GM19238 (cell line): ENCODE results near the gene KIF2C.

Experiments
- DNase-seq: peaks from one replicate; pipeline ENCODE4 v3.0.0; 2011; ENCODE audit warnings: low spot score; ENCODE audit not compliant: insufficient read length

Gene KIF2C

DNA sequence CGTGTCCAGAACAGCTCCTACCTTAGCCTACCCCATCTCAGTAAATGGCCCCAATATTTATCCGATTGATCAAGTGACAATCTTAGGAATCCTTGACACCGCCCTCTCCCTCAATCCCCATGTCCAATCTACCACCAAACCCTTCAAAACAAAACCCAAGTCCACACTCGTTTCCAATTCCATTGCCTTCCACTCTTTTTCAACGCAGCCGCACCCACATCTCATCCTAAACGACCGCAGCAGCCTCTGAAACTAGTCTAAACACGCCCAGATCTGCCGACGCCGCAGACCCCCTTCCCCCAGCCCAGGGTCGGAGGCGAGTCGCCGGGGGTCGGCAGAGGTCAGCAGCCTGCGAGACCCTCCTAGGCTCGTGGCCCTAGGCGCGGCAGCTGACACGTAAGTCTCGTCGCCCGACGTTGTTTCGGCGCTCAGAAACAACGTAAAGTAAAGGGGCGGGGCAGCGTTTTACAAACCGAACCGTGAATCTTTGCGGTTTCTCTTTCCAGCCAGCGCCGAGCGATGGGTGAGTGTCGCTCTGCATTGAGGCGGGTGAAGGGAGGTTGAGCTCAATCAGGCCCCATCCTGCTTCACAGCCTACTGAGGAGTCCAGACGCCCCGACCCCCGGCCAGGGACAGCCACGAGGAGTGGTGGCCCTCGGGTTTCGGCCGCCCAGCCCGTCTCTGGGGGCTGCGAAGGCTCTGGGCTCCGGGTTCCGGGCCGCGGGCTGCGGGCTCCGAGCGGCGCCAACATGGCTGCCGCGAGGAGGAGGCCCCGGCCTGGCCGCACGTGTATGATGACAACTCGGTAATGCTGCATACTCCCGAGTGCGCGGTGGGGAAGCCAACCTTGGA is 35.7 kb downstream of the KIF2C start, which contains the start of gene RPS8:
RPS8 (plus strand) TSS at position 463 of the 852 bp plus-strand sequence; CDS start at position 520, 57 bp downstream.
- DNase-seq = peak; percentile 78

DNA sequence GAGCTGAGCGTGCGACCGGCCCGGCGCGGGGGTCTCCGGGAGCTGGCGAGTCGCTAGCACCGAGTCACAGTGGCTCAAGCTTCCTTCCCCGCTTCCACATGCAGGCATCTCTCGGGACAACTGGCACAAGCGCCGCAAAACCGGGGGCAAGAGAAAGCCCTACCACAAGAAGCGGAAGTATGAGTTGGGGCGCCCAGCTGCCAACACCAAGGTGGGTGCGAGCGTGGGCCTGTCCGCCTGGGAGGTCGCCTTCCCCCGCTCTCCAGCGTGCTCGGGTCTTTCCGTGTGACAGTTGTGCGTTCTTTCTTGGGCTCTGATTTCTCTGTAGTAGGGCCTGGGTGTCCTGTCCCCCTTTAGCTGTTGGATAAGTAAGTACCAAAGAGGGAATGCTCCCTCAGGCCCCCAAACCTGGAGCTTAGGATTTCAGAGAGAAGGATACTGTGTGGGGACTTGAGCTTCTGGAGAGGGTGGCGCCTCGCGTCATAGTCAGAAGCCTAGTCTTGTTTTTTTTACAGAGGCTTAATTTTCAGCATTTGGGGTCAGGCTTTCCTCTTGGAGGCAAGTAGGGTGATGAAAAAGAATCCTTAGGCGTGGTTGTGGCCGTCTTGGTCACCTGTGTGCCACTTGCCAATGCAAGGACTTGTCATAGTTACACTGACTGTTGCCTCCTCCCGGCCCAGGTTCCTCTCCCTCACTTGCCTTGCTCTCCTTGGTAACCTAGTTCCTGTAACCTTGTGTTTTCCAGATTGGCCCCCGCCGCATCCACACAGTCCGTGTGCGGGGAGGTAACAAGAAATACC is 36.5 kb downstream of the KIF2C start:
- peak; percentile 24 for DNase-seq

DNA sequence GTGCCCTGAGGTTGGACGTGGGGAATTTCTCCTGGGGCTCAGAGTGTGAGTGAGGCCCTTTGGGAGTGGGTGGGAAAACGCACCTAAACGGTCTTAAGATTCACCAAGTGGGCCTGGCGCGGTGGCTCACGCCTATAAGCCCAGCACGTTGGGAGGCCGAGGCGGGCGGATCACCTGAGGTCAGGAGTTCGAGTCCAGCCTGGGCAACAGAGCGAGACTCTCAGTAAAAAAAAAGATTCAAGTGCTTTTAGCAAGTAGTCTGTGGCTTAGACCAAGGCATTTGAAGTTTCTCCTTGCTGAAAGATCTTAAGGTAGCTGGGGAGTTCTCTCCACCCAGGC is 37.1 kb downstream of the KIF2C start:
- DNase-seq = no peak

DNA sequence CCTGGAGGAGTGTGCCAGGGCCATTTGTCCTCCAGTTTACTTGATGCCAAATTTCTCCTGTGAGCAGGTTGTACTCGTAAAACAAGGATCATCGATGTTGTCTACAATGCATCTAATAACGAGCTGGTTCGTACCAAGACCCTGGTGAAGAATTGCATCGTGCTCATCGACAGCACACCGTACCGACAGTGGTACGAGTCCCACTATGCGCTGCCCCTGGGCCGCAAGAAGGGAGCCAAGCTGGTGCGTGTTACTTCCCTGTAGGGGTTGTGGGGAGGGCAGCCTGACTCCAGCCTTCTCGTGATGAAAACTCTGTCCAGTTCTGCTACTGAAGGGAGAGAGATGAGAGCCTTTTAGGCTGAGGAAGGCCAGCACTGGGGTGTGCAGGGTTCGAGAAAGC is 37.9 kb downstream of the KIF2C start:
- DNase-seq = no peak

DNA sequence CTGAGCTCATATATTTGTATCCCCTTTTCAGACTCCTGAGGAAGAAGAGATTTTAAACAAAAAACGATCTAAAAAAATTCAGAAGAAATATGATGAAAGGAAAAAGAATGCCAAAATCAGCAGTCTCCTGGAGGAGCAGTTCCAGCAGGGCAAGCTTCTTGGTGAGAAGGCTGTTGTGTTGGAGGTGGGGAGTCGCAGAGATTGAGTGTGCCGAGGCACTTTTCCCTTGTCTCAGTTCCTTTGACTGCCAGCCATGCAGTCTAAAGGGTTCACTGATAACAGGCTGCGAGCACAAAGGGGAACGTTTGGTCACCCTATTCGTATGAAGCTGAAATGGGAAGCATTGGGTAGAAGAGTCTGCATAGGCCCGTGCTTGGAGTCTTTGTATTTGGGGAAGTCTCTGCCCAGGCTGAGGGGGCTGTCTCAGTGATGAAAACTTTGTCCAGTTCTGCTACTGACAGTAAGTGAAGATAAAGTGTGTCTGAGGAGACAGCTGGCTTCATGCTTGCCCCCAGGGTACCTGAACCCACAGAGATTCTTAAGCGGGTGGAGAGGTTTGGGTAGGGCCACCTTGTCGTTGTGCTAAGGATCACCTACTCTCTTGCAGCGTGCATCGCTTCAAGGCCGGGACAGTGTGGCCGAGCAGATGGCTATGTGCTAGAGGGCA is 38.5 kb downstream of the KIF2C start:
- DNase-seq = no peak

DNA sequence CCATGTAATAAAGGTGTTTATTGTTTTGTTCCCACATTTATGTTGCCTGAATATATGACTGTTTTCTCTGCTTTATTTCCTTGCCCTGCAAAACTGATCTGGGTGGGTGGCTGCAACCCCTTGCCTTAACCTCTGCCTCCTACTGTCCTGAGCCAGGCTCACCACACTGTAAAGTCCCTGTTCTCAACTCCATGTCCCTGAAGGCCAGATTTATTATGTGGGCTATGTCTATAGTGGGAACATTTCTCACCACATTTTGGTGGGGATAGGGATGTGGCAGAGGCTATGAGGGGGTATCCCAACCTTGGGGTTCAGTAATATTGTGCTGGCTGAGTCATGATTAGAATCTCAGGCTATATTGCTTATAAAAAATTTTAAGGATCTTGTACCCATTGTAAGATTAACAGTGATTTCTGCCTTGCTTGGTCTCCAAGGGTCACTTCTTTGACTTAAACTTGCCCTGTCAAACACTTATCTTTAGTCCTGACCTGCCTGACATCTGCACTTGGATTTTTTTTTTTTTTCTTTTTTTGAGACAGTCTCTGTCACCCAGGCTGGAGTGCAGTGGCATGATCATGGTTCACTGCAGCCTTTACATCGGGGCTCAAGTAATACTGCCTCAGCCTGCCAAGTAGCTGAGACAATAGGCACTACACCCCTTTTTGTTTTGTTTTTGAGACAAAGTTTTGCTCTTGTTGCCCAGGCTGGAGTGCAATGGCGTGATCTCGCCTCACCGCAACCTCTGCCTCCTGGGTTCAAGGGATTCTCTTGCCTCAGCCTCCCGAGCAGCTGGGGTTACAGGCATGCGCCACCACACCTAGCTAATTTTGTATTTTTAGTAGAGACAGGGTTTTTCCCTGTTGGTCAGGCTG is 39.3 kb downstream of the KIF2C start:
- no peak for DNase-seq

DNA sequence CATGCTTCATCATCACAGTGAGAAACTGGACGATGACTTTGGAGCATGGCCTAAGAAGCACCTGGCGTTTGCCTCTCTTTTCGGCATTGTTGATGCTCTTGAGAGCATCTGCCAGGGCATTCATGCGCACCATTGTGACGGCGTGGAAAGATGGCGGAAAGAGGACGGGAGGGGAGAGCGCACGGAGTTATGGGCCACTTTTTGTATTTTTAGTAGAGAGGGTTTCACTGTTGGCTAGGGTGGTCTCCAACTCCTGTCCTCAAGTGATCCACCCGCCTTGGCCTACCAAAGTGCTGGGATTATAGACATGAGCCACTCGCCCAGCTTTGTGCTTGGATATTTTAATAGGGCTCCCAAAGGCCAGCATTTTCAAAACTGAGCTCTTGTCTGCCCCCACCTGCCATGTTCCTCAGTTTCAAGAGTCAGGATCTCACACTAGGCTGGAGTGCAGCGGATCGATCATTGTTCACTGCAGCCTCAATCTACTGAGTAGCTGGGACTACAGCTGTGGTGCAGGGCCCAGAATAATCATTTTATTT is 41.0 kb downstream of the KIF2C start:
- DNase-seq = no peak

DNA sequence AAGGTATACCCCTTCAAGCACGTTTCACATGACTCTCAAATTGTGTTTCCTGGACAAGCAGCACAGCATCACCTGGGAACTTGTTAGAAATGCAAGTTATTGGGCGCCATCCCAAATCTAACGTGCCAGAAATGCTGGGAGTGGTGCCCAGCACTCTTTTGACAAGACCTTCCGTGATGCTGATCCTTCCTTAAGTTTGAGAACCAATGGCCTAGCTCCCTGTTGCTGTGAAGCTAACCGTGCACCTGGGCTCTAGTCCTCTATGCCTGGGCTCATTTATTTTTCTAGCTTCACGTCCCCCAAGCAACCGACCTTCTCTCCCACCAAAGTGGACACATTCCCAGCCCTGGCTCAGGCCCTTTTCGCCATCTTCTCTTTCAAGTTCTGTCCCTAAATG is 44.1 kb downstream of the KIF2C start:
- DNase-seq = no peak

DNA sequence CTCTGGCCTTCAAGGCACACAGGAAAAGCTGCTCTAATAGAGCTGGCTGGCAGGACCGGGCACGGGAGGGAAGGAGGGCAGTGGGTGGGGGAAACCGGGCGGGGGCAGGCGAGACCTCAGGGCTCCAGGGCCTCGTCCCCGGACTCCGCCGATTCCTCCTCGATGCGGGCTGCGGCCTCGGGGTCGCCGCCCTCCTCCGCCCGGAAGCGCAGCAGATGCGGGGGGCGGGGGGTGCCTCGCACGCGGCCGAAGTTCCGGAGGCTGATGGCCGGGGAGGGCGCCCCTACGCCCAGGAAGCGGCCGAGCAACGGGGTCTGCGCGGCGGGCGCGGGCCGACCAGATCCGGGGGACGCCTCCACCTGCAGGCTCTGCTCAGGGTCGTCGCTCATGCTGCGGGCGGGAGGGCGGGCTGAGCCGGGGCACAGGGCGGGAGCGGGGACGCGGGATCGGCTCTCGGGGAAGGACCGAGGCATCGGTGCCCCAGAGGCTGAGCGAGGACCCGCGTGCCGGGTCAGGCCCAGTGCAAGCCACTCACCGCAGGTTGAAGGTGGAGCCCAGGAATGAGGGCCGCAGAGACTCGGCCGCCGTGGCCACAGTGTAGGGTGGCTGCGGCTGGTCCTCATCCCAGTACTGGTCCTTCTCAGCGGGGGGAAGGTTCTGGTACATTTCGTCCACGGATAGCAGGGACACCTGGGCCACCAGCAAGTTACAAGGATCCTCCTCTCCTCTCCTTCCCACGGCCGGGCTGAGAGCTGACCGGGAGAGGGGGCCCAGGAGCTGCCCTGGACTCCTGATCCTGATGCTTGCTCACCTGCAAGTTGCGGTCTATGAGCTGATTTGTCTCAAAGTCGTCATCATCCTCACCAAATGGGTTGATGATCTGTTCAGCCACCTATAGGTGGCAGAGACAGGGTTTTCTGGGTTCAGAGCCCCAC is 44.7 kb downstream of the KIF2C start:
- no peak for DNase-seq

DNA sequence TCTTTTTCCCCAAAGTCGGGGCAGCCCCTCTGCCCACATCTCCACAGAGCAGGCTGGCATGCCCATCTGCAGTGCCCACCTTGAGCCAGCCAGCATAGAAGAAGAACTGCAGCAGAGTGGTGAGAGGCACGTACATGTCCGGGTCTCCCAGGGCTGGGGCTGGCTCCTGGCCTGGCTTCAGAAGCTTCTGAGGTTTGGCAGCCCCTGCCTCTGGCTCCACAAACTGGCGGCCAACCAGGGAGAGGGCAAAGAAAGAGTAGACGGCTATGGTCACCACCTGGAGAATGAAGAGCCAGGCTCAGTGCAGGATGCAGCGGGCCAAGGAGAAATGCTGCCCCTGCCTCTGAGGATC is 45.4 kb downstream of the KIF2C start:
- no peak for DNase-seq

DNA sequence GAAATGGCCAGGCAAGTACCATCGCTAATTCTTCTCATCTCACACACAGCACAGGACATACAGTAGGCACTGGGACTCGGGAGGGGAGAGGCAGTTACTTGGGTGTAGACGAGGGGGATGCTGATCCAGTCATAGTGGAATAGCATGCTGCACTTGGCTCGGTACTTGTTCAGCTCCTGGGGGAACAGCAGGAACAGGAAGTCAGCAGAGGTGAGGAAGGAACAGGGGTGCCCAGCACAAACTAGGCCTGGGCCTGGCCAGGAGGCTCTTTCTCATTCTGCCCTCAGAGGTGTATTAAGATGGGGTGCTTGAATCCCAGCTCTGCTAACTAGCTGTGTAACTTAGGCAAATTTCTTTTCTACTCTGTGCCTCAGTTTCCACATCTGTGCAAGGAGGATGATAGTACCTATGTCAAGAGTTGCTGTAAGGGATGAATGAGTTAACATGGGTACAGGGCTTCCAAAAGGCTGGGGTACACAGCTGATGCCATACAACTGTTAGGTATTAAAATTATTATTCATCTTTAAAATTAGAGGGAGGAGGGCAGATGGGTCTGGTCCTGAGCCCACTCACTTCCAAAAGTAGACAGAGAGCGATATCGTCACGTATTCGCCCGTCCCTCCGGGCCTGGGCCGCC is 46.0 kb downstream of the KIF2C start:
- no peak for DNase-seq

DNA sequence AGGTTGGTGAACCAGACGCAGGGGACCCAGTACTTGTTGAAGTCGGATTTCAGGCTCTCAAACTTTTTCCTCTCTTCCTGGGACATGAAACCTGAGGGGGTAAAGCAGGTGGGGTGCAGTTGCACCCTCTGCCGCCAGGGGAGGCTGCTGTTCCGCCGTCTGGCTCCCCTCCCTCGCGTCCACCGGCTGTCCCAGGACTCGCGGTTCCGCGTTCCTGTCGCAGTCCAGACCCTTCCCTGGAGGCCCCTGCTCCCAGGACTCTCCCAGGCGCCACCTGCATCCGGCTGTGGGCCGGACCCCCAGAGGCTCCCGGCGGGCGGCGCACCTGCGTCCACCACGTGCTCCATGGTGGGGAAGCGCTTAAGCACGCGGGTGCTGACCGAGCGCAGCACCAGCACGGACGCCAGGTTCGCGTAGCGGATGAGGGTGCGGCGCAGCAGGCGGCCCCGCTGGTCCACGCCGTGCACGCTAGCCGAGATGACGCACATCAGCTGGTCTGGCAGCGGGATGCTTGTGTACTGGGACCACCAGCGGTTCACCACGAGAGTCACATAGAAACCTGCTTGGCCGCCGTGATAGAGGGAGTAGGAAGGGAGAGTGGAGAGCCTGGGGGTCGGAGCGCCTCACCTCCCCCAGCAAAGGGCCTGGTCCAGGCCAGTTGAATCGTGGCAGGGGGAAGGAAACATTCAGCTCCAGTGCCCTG is 46.7 kb downstream of the KIF2C start:
- DNase-seq = peak; percentile 65

DNA sequence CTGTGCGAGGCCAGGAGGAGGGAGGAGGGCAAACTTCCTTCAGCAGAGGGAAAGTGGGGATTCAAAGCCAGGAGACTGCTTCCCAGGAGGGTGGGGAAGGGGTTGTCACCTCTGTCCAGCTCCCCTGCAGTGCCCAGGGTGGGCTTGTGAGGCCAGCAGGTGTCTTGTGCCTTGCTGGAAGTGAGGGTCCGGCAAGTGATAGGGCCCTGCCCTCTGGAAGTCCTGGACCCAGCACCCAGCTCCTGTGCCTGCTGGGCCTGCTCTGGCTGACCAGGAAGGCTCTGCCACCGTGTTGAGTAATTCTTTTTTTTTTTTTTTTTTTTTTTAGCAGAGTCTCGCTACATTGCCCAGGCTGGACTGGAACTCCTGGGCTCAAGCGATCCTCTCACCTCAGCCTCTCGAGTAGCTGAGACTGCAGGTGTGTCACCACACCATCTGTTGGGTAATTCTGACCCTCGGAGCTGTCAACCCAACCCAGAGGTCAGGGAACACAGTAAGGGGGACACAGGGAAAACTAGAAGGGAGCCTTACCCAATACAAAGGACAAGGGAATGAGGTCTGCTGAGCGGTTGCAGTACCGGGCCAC is 47.3 kb downstream of the KIF2C start:
- DNase-seq = no peak

DNA sequence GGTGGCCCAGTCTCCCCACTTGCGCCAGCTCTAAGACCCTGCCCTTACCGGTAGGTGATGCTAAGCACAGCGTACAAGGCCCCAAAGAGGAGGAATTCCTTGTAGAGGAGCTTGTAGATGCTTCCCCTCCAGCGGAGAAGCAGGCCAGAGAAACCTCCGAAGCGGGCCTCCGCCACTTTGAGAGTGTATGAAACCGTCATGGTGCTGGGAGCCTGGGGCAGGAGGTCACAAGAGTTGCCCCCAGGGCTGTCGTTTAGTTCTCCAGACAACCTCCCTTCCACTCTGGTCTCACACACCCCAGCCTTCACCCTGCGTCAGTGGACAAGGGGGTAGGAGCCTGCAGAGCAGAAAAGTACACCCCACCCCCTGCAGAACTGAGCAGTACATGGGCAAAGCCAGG is 47.9 kb downstream of the KIF2C start:
- DNase-seq = no peak

DNA sequence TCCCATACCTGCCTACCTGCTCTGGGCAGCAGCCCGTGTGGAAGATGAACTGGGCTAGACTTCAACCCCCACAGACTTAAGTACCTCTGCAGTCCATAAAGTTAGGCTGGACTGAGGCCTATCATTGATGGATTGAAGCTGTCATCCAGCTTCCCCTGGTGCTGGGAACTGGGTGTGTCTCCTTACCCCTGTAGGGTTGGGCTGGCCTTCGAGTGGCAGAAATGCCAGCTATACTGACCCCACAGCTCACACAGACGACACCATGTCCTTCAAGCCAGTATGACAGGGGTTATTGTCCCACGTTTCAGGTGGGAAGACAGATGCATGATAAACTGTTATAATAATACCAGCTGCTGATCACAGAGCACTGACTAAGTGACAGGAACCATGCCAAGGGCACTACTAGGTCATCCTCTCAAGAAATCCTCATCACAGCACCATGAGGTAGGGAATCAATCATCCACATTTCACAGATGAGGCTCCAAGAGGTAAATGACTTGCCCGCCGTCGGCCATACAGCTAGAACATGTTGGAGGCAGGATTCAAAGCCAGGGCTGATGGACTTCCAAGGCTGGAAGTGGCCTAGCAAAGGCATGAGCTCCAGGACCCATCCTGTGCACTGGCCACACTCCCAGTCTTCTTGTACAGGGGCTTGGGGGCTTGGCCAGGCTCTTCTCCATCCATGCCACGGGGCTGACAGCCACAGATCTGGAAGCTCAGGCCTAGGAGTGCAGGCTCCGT is 48.7 kb downstream of the KIF2C start, which contains the start of gene BEST4:
BEST4 (minus strand) TSS at position 51 of the 741 bp plus-strand sequence. CDS start 465 bp downstream, outside the sequence.
- DNase-seq = no peak

DNA sequence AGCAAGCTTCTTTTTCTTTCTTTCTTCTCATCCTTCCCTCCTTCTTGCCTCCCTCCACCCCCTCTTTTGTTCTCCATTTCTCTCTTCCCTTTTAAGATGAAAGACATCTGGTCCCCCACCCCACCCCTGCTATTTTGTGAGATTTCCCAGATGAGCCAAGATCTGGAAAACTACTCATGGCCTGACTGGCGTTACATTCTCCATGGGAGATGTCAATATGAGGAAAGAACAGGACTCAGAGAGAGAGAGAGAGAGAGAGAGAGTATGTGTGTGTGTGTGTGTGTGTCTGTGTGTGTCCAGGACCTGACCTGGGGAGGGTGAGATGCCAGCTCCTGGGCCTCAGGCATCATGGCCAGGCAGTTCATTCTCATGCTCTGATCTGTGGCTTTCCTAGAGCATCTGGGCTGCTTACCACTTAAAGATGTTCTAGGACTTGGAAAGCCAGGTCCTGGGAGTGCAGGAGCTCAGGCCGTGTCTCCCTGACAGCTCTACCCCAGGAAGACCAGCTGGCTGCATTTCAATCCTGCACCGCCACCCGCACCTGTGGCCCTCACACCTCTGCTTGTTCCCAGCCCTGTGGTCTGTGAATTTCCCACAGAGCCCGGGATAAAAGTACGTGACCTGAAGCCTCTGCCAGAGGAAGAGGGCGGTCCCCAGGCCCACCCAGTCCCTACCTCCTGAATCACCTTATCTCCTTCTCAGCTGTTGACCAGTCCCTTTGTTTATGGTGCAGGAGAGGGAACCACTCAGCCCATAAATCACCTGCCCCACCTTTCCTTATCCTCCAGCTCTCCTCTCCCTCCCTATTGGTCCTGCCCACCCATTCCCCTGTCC is 51.5 kb downstream of the KIF2C start:
- DNase-seq = no peak
